CD14-positive monocyte (primary cell): ENCODE results near the gene SPEM1. TPM values are rescaled to one million over a fixed set of nuclear protein-coding genes. Genes with fewer than 3 reads are reported as not detected.

Experiments
- DNase-seq, 3 donors: peaks; one replicate each; pipeline ENCODE4 v3.0.0-alpha.2; 2011 to 2022
- H2AFZ ChIP-seq: 2 replicates; pipeline ENCODE4 v1.6.0; 2012; ENCODE audit warnings: mild to moderate bottlenecking, low read depth, low read length, inconsistent platforms; ENCODE audit not compliant: insufficient read depth, poor library complexity, severe bottlenecking
- H3K27ac ChIP-seq, 2 donors: 1 replicate in 1 of 2; 2 replicates in 1 of 2; pipeline ENCODE4 v1.5.1; 2012 to 2013; ENCODE audit warnings: low read length in 2 of 2, control low read depth in 1 of 2, inconsistent platforms in 1 of 2, low read depth in 1 of 2, mild to moderate bottlenecking in 1 of 2
- H3K27me3 ChIP-seq, 2 donors: one replicate each; pipeline versions ENCODE4 v1.6.0 to v1.6.1; 2011 to 2013; ENCODE audit warnings: low read length in 2 of 2; ENCODE audit not compliant: control insufficient read depth in 2 of 2, insufficient read depth in 2 of 2
- H3K36me3 ChIP-seq, 2 donors: replicated peaks in 1 of 2; 1 replicate in 1 of 2; 2 replicates in 1 of 2; pipeline versions ENCODE4 v1.5.1 to v1.6.1; 2012 to 2013; ENCODE audit warnings: low read length in 2 of 2, control low read depth in 1 of 2, inconsistent platforms in 1 of 2, mild to moderate bottlenecking in 1 of 2; ENCODE audit not compliant: insufficient read depth in 2 of 2, control insufficient read depth in 1 of 2
- H3K4me1 ChIP-seq, 2 donors: 1 replicate in 1 of 2; 2 replicates in 1 of 2; pipeline versions ENCODE4 v1.5.1 to v1.6.1; 2012 to 2013; ENCODE audit warnings: low read length in 2 of 2, control low read depth in 1 of 2, inconsistent platforms in 1 of 2, mild to moderate bottlenecking in 1 of 2, moderate library complexity in 1 of 2; ENCODE audit not compliant: insufficient read depth in 2 of 2, control insufficient read depth in 1 of 2
- H3K4me2 ChIP-seq: replicated peaks from 2 replicates; pipeline ENCODE3; 2012; ENCODE audit warnings: low read length, moderate library complexity, mild to moderate bottlenecking; ENCODE audit not compliant: poor library complexity, severe bottlenecking; ENCODE audit errors: extremely low read depth
- H3K4me3 ChIP-seq, 3 experiments: fragments of 200-600 bp in 1 of 3; sonication (generic) in 1 of 3; replicated peaks in 1 of 3; 1 replicate in 2 of 3; 2 replicates in 1 of 3; pipeline ENCODE4 v1.5.1; 2011 to 2013; ENCODE audit warnings: low read length in 3 of 3, mild to moderate bottlenecking in 3 of 3, control low read depth in 2 of 3, low read depth in 2 of 3, inconsistent platforms in 1 of 3, moderate library complexity in 1 of 3
- H3K79me2 ChIP-seq: 2 replicates; pipeline ENCODE4 v1.6.0; 2012; ENCODE audit warnings: mild to moderate bottlenecking, control low read depth, inconsistent platforms, low read length, moderate library complexity; ENCODE audit not compliant: insufficient read depth
- H3K9ac ChIP-seq: 2 replicates; pipeline ENCODE4 v1.6.0; 2017; ENCODE audit warnings: low read length, mild to moderate bottlenecking; ENCODE audit not compliant: insufficient read depth, poor library complexity, severe bottlenecking
- H3K9me3 ChIP-seq, 2 donors: replicated peaks in 1 of 2; 1 replicate in 1 of 2; 2 replicates in 1 of 2; pipeline versions ENCODE4 v1.5.1 to v1.6.1; 2012 to 2013; ENCODE audit warnings: low read length in 2 of 2, control low read depth in 1 of 2; ENCODE audit not compliant: control insufficient read depth in 1 of 2, insufficient read depth in 1 of 2
- H4K20me1 ChIP-seq: 2 replicates; pipeline ENCODE4 v1.6.0; 2012; ENCODE audit warnings: mild to moderate bottlenecking, low read length, control low read depth, moderate library complexity; ENCODE audit not compliant: insufficient read depth
- H3K27ac Mint-ChIP-seq, 7 donors: one replicate each; pipeline ENCODE4 v1.8.0; 2020; ENCODE audit warnings: mild to moderate bottlenecking in 7 of 7, mixed read lengths in 7 of 7, moderate library complexity in 6 of 7, inconsistent platforms in 2 of 7
- H3K27me3 Mint-ChIP-seq, 3 donors: one replicate each; pipeline ENCODE4 v1.8.0; 2021 to 2022; ENCODE audit warnings: low read depth in 3 of 3, mild to moderate bottlenecking in 3 of 3, mixed read lengths in 3 of 3, moderate library complexity in 3 of 3, inconsistent platforms in 1 of 3
- H3K36me3 Mint-ChIP-seq, 2 donors: one replicate each; pipeline ENCODE4 v1.8.0; 2020; ENCODE audit warnings: mixed read lengths in 2 of 2, inconsistent platforms in 1 of 2, mild to moderate bottlenecking in 1 of 2
- H3K4me1 Mint-ChIP-seq: one replicate; pipeline ENCODE4 v1.8.0; 2020; ENCODE audit warnings: mild to moderate bottlenecking, mixed read lengths
- H3K4me3 Mint-ChIP-seq, 2 donors: one replicate each; pipeline ENCODE4 v1.8.0; 2020; ENCODE audit warnings: mild to moderate bottlenecking in 2 of 2, mixed read lengths in 2 of 2, moderate library complexity in 1 of 2
- H3K9me3 Mint-ChIP-seq, 7 donors: one replicate each; pipeline ENCODE4 v1.8.0; 2020 to 2022; ENCODE audit warnings: mixed read lengths in 7 of 7, mild to moderate bottlenecking in 6 of 7, moderate library complexity in 6 of 7, inconsistent platforms in 2 of 7
- WGBS: methylation state at CpG from one replicate; pipeline ENCODE4 v1.1.5; 2013; ENCODE audit warnings: missing lambda C conversion rate; ENCODE audit not compliant: insufficient coverage; 5-methylcytosine and 5-hydroxymethylcytosine counted together
- intact Hi-C, 2 donors: fragments of 100-400 bp; cut with micrococcal nuclease; formaldehyde crosslinking; loops; one replicate each; pipeline versions ENCODE4 v1.15.0 to v1.15.1; 2023
- polyA plus RNA-seq, 3 donors: library from polyadenylated mRNA; depleted of rRNA in 1 of 3; unstranded in 2 of 3; stranded (reverse) in 1 of 3; fragments of 300-500 nt in 2 of 3; fragments of >200 nt in 1 of 3; fragmentation: Illumina TruSeq in 2 of 3; gene quantifications; 1 replicate in 2 of 3; 2 replicates in 1 of 3; pipeline ENCODE4 v1.2.3, GENCODE V29; 2012 to 2021
- TF ChIP-seq, protein P1 (sequence below): fragments of 200-600 bp; IDR thresholded peaks from one replicate; pipeline ENCODE4 v1.8.0; 2022; ENCODE audit warnings: antibody characterized with exemption, mild to moderate bottlenecking

SPEM1 gene
- polyA plus RNA-seq, 3 donors = not detected

DNA sequence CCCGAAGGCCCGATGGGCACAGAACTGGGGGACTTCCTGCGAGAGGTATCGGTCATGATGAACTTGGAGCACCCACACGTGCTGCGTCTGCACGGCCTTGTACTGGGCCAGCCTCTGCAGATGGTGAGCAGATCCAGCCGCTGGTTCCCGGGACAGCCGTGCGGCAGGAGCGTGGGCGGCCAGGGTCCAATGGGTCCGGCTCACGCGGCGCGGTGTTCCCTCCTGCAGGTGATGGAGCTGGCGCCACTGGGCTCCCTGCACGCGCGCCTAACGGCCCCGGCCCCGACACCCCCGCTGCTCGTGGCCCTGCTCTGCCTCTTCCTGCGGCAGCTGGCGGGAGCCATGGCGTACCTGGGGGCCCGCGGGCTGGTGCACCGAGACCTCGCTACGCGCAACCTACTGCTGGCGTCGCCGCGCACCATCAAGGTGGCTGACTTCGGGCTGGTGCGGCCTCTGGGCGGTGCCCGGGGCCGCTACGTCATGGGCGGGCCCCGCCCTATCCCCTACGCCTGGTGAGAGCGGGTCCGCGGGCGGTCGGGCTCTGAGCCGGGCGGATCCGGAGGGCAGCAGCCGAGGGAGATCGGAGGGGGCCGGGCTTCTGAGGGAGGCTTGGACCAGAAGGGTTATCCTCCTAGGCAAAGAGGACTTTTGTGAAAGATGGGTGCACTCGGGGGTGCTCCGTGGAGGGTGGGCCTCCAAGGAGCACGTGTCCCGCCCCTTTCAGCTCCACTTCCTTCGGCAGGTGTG lies 36.2 kb upstream of the SPEM1 start:
- H3K4me3 Mint-ChIP-seq = peak overlapping the region; percentile 62 to 76
- WGBS = 11% methylated on average over 63 of the region's 65 CpGs

DNA sequence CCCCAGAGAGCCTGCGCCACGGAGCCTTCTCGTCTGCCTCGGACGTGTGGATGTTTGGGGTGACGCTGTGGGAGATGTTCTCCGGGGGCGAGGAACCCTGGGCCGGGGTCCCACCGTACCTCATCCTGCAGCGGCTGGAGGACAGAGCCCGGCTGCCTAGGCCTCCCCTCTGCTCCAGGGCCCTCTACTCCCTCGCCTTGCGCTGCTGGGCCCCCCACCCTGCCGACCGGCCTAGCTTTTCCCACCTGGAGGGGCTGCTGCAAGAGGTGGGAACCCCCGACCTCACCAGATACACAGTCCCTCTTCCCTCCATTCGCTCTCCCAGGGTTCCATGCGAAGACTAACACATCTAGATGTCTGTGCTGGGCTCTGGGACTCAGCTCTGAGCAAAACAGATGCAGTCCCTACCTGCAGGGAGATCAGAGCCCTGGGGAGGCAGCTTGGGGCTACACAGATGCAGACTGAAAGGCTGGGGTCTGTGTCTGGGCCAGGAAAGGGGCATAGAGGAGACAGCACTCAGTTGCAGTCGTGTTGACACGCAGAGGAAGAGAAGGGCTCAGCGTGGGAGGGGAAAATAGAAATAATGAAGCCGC lies 35.5 kb upstream of the SPEM1 start:
- Histone ChIP-seq H3K79me2 (no peaks in the 10 kb centered on the region), H3K4me2 (peak overlapping the region; percentile 82), H3K36me3 (peaks cover 14 to 20% of the 10 kb centered on the region in 2 donors), H3K9me3 (no peaks in the 10 kb centered on the region), H2AFZ (peak overlapping the region; percentile 71), H3K27ac (no peak overlapping the region), H3K4me3 (peak overlapping the region in 2 of 3 experiments; percentile 8 to 69), H3K4me1 (peaks cover 16 to 23% of the 10 kb centered on the region in 2 donors), H3K9ac (peak overlapping the region; percentile 36), H3K27me3 (peaks cover 33 to 52% of the 10 kb centered on the region in 2 donors), H4K20me1 (no peaks in the 10 kb centered on the region)
- Mint-ChIP-seq H3K27me3 (peaks cover 45 to 59% (median 57%) of the 10 kb centered on the region in 3 donors), H3K27ac (peak overlapping the region in 2 of 7 donors; percentile 11 to 69), H3K36me3 (peaks cover 30% of the 10 kb centered on the region in 2 donors), H3K4me1 (peaks cover 18% of the 10 kb centered on the region), H3K9me3 (peaks cover 0 to 14% (median 9%) of the 10 kb centered on the region in 7 donors), H3K4me3 (peak overlapping the region; percentile 62 to 76)
- intact Hi-C loops = loop anchor here in 1 of 2 donors (5.0 kb wide), 1 partner anchor 48 kb away; no protein-coding TSS in a partner anchor
- 48% methylated on average over 16 of the region's 23 CpGs for WGBS
- no peak for DNase-seq
- TF ChIP-seq, protein P1, sequence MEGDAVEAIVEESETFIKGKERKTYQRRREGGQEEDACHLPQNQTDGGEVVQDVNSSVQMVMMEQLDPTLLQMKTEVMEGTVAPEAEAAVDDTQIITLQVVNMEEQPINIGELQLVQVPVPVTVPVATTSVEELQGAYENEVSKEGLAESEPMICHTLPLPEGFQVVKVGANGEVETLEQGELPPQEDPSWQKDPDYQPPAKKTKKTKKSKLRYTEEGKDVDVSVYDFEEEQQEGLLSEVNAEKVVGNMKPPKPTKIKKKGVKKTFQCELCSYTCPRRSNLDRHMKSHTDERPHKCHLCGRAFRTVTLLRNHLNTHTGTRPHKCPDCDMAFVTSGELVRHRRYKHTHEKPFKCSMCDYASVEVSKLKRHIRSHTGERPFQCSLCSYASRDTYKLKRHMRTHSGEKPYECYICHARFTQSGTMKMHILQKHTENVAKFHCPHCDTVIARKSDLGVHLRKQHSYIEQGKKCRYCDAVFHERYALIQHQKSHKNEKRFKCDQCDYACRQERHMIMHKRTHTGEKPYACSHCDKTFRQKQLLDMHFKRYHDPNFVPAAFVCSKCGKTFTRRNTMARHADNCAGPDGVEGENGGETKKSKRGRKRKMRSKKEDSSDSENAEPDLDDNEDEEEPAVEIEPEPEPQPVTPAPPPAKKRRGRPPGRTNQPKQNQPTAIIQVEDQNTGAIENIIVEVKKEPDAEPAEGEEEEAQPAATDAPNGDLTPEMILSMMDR = no peak

More for the DNA sequence above, 36.2 kb upstream of the SPEM1 start:
- intact Hi-C loops = no loop called here
- Histone ChIP-seq H4K20me1 (no peaks in the 10 kb centered on the region), H2AFZ (peak overlapping the region; percentile 71), H3K36me3 (peaks cover 7 to 14% of the 10 kb centered on the region in 2 donors), H3K9me3 (no peaks in the 10 kb centered on the region), H3K4me3 (peak overlapping the region in 2 of 3 experiments; percentile 8 to 69), H3K4me2 (peak overlapping the region; percentile 82), H3K27ac (no peak overlapping the region), H3K9ac (peak overlapping the region; percentile 36), H3K79me2 (no peaks in the 10 kb centered on the region), H3K4me1 (peaks cover 16 to 23% of the 10 kb centered on the region in 2 donors), H3K27me3 (peaks cover 34 to 59% of the 10 kb centered on the region in 2 donors)
- Mint-ChIP-seq H3K9me3 (peaks cover 5 to 17% (median 14%) of the 10 kb centered on the region in 7 donors), H3K36me3 (peaks cover 23 to 24% of the 10 kb centered on the region in 2 donors), H3K27me3 (peaks cover 50 to 65% (median 61%) of the 10 kb centered on the region in 3 donors), H3K4me1 (peaks cover 18% of the 10 kb centered on the region), H3K27ac (no peak overlapping the region)
- TF ChIP-seq, protein P1 = no peak
- DNase-seq = peak; percentile 37 to 47 (median 43)
